HCT116 (cell line): ENCODE data around the gene PSMC6.

Source experiments
- ELF1 ChIP-seq: IDR thresholded peaks from 2 replicates; pipeline ENCODE4 v1.6.1; 2012; ENCODE audit warnings: low read depth, borderline replicate concordance
- EZH2 ChIP-seq: fragments of 200-600 bp; sonication (generic); IDR thresholded peaks from 2 replicates; pipeline ENCODE4 v1.6.1; 2017; ENCODE audit warnings: antibody characterized with exemption, mixed run types
- EZH2phosphoT487 ChIP-seq: fragments of 200-600 bp; IDR thresholded peaks from 2 replicates; pipeline ENCODE4 v1.6.1; 2018; ENCODE audit warnings: antibody characterized with exemption, borderline replicate concordance
- FOSL1 ChIP-seq: IDR thresholded peaks from 2 replicates; pipeline ENCODE4 v1.6.1; 2012; ENCODE audit warnings: low read depth
- JUND ChIP-seq: IDR thresholded peaks from 2 replicates; pipeline ENCODE4 v1.6.1; 2012
- POLR2A ChIP-seq: IDR thresholded peaks from 2 replicates; pipeline ENCODE4 v1.7.0; 2011; ENCODE audit warnings: borderline replicate concordance; ENCODE audit not compliant: insufficient read depth, insufficient read length; ENCODE audit errors: extremely low read depth
- POLR2AphosphoS5 ChIP-seq: IDR thresholded peaks from 2 replicates; pipeline ENCODE4 v1.6.1; 2011; ENCODE audit warnings: mild to moderate bottlenecking, low read depth, low read length, moderate library complexity
- RAD21 ChIP-seq: IDR thresholded peaks from 2 replicates; pipeline ENCODE4 v1.6.1; 2012; ENCODE audit warnings: low read depth, mild to moderate bottlenecking
- SP1 ChIP-seq: IDR thresholded peaks from 2 replicates; pipeline ENCODE4 v1.6.1; 2012; ENCODE audit warnings: low read depth
- SRF ChIP-seq: IDR thresholded peaks from 2 replicates; pipeline ENCODE4 v1.6.1; 2012; ENCODE audit warnings: low read depth
- ZFX ChIP-seq: fragments of 450-650 bp; IDR thresholded peaks from 2 replicates; pipeline ENCODE4 v1.6.1; 2017
- TF ChIP-seq, protein P1 (sequence below), 3 experiments: fragments of 200-600 bp in 1 of 3; sonication (generic) in 1 of 3; IDR thresholded peaks in 2 of 3; conservative IDR thresholded peaks in 1 of 3; 2 replicates each; pipeline ENCODE4 v1.5.1; 2012 to 2017; ENCODE audit warnings: low read depth in 2 of 3, low read length in 2 of 3, antibody characterized with exemption in 1 of 3, borderline replicate concordance in 1 of 3, control low read depth in 1 of 3, mild to moderate bottlenecking in 1 of 3, mixed read lengths in 1 of 3, mixed run types in 1 of 3, moderate library complexity in 1 of 3; ENCODE audit not compliant: insufficient read depth in 1 of 3

DNA sequence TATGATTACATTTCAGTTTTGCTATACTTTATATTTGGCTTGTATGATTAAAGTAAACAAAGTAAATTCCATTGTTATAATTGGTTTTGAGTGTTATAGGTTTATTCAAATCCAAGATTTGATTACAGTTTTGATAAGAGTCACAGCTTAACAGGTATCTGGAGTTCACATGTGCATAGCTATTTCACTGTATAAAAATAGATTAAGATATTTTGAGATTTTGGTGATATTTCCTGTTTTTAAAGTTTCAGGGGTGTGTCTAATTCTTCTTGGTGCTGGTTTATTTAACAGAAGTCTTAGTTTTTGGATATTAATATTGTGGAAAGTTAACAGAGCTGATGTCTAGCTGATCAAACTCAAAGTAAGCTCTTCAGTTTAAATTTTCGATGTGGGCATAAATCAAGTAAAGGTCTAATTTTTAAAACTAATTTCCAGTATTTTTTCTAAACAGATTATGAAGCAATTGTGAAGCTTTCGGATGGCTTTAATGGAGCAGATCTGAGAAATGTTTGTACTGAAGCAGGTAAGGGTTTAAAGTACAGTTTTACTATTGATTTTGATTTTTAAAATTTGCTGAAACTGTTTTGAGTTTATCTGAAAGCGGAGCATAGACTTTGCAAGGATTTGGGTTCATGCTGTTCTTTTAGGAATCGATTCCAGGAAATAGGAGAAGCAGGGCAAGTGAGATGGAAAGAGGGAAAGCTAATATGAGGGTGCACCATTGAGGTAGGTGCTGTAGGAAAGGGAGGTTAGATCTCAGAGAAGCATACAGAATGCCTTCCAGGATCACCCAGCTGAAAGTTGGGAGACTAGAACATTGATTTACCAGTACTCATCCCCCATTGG, 16.7 kb downstream of the PSMC6 start:
- no peak for TF ChIP-seq POLR2AphosphoS5
- TF ChIP-seq, protein P1, sequence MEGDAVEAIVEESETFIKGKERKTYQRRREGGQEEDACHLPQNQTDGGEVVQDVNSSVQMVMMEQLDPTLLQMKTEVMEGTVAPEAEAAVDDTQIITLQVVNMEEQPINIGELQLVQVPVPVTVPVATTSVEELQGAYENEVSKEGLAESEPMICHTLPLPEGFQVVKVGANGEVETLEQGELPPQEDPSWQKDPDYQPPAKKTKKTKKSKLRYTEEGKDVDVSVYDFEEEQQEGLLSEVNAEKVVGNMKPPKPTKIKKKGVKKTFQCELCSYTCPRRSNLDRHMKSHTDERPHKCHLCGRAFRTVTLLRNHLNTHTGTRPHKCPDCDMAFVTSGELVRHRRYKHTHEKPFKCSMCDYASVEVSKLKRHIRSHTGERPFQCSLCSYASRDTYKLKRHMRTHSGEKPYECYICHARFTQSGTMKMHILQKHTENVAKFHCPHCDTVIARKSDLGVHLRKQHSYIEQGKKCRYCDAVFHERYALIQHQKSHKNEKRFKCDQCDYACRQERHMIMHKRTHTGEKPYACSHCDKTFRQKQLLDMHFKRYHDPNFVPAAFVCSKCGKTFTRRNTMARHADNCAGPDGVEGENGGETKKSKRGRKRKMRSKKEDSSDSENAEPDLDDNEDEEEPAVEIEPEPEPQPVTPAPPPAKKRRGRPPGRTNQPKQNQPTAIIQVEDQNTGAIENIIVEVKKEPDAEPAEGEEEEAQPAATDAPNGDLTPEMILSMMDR (IDR thresholded peaks at IDR 0.05 in 2 of 3, conservative IDR thresholded peaks at IDR 0.05 in 1 of 3; ENCODE audit: borderline replicate concordance in 1 of 3, insufficient read depth in 1 of 3, low read depth in 2 of 3, low read length in 2 of 3) = no peak
- TF ChIP-seq JUND = no peak
- TF ChIP-seq POLR2A = no peak
- TF ChIP-seq ZFX = no peak
- no peak for TF ChIP-seq EZH2
- no peak for TF ChIP-seq FOSL1
- TF ChIP-seq ELF1 = no peak
- no peak for TF ChIP-seq SP1
- no peak for TF ChIP-seq RAD21
- no peak for TF ChIP-seq SRF
- TF ChIP-seq EZH2phosphoT487 = no peak
